Endothelial cell of umbilical vein (primary cell): Measurements from ENCODE around the gene DIP2B. TPM values are rescaled to one million over a fixed set of nuclear protein-coding genes. Genes with fewer than 3 reads are reported as not detected.

Experiments
- BruUV-seq: library from RNA; stranded (reverse); fragments of 400-500 nt; replicated peaks from 2 replicates; lab custom pipeline; 2021; lab: Mats Ljungman, UMichigan
- CTCF ChIA-PET: fragments of 300-600, 350-600 bp; sonication (Branson Sonifier 250); formaldehyde crosslinking; loops from one replicate; lab custom pipeline; 2021; ENCODE audit warnings: antibody characterized with exemption, inconsistent platforms; lab: Charles Lee
- POLR2A ChIA-PET: fragments of 300-600, 350-600 bp; sonication (Branson Sonifier 250); formaldehyde crosslinking; loops from one replicate; lab custom pipeline; 2021; ENCODE audit warnings: antibody characterized with exemption, inconsistent platforms; lab: Charles Lee
- DNase-seq: peaks from one replicate; pipeline ENCODE4 v3.0.0-alpha.2; 2011; ENCODE audit warnings: low read depth, low spot score
- FAIRE-seq: peaks from 2 replicates; lab custom pipeline; 2011; peaks lifted over from hg19 to GRCh38; lab: Jason Lieb, UNC
- H2AFZ ChIP-seq: 2 replicates; pipeline ENCODE4 v1.6.0; 2012; ENCODE audit warnings: low read depth, low read length, control low read depth, inconsistent platforms
- H3K27ac ChIP-seq: 2 replicates; pipeline ENCODE4 v1.5.1; 2011; ENCODE audit warnings: low read depth, mild to moderate bottlenecking, control low read depth, low read length, moderate library complexity; ENCODE audit not compliant: insufficient read depth
- H3K27me3 ChIP-seq, 2 experiments: 2 replicates each; pipeline versions ENCODE4 v1.6.0 to v1.6.1; 2011; ENCODE audit warnings: low read length in 2 of 2, mixed read lengths in 1 of 2; ENCODE audit not compliant: control insufficient read depth in 2 of 2, insufficient read depth in 2 of 2
- H3K36me3 ChIP-seq, 2 experiments: 2 replicates in 1 of 2; 3 replicates in 1 of 2; pipeline ENCODE4 v1.5.1; 2011; ENCODE audit warnings: low read length in 2 of 2, mild to moderate bottlenecking in 1 of 2, moderate library complexity in 1 of 2; ENCODE audit not compliant: control insufficient read depth in 2 of 2, insufficient read depth in 2 of 2; ENCODE audit errors: extremely low read depth in 1 of 2
- H3K4me1 ChIP-seq: 3 replicates; pipeline ENCODE4 v1.5.1; 2011; ENCODE audit warnings: mild to moderate bottlenecking, low read length; ENCODE audit not compliant: control insufficient read depth, insufficient read depth; ENCODE audit errors: extremely low read depth
- H3K4me2 ChIP-seq: 2 replicates; pipeline ENCODE4 v1.6.1; 2011; ENCODE audit warnings: low read length, control low read depth, mixed read lengths; ENCODE audit not compliant: insufficient read depth
- H3K4me3 ChIP-seq, 3 experiments: fragments of 200-600 bp in 1 of 3; sonication (generic), shearing (Covaris generic) in 1 of 3; replicated peaks in 1 of 3; 2 replicates each; pipeline ENCODE4 v1.5.1; 2011 to 2016; ENCODE audit warnings: control low read depth in 3 of 3, low read length in 3 of 3, mild to moderate bottlenecking in 2 of 3, inconsistent platforms in 1 of 3, low read depth in 1 of 3, moderate library complexity in 1 of 3; ENCODE audit not compliant: insufficient read depth in 1 of 3
- H3K79me2 ChIP-seq: 2 replicates; pipeline ENCODE4 v1.6.0; 2012; ENCODE audit warnings: low read length, inconsistent platforms; ENCODE audit not compliant: control insufficient read depth, insufficient read depth
- H3K9ac ChIP-seq: replicated peaks from 2 replicates; pipeline ENCODE3; 2011; ENCODE audit warnings: low read length, control low read depth; ENCODE audit not compliant: insufficient read depth; ENCODE audit errors: extremely low read depth
- H3K9me1 ChIP-seq: replicated peaks from 3 replicates; pipeline ENCODE4 v1.6.0; 2011; ENCODE audit warnings: mild to moderate bottlenecking, low read length; ENCODE audit not compliant: control insufficient read depth, insufficient read depth; ENCODE audit errors: extremely low read depth
- H3K9me3 ChIP-seq: replicated peaks from 2 replicates; pipeline ENCODE4 v1.5.1; 2012; ENCODE audit warnings: low read length, inconsistent platforms; ENCODE audit not compliant: control insufficient read depth, insufficient read depth
- H4K20me1 ChIP-seq: replicated peaks from 2 replicates; pipeline ENCODE3; 2011; ENCODE audit warnings: mild to moderate bottlenecking, low read length; ENCODE audit not compliant: control insufficient read depth, insufficient read depth; ENCODE audit errors: extremely low read depth
- EZH2 ChIP-seq: IDR thresholded peaks from 2 replicates; pipeline ENCODE4 v1.6.1; 2012; ENCODE audit warnings: borderline replicate concordance, low read depth, mild to moderate bottlenecking, moderate library complexity, low read length, inconsistent platforms; ENCODE audit not compliant: severe bottlenecking
- FOS ChIP-seq: IDR thresholded peaks from 2 replicates; pipeline ENCODE4 v1.6.1; 2011; ENCODE audit warnings: mild to moderate bottlenecking, low read length, moderate library complexity, borderline replicate concordance; ENCODE audit not compliant: insufficient read depth
- GATA2 ChIP-seq: IDR thresholded peaks from 2 replicates; pipeline ENCODE4 v1.7.0; 2011; ENCODE audit warnings: low read depth, mild to moderate bottlenecking, moderate library complexity, mixed read lengths, low read length; ENCODE audit not compliant: insufficient read length, insufficient read depth
- JUN ChIP-seq: IDR thresholded peaks from 2 replicates; pipeline ENCODE4 v1.6.1; 2011; ENCODE audit warnings: borderline replicate concordance, low read depth; ENCODE audit not compliant: insufficient read length, insufficient read depth
- MYC ChIP-seq: IDR thresholded peaks from one replicate; pipeline ENCODE4 v1.6.1; 2011; ENCODE audit warnings: mild to moderate bottlenecking, low read depth, low read length
- POLR2A ChIP-seq: IDR thresholded peaks from 2 replicates; pipeline ENCODE4 v1.6.1; 2012; ENCODE audit warnings: low read depth, mild to moderate bottlenecking, control low read depth, low read length
- POLR2AphosphoS5 ChIP-seq: IDR thresholded peaks from 2 replicates; pipeline ENCODE4 v1.6.1; 2012; ENCODE audit warnings: low read depth, mild to moderate bottlenecking, control low read depth, low read length, moderate library complexity; ENCODE audit not compliant: insufficient read depth
- dilution Hi-C: fragments of 300-500 bp; cut with MboI; formaldehyde crosslinking; loops from one replicate; pipeline ENCODE4 v1.15.0; 2019; ENCODE audit warnings: low sequenced_read_pairs; ENCODE audit not compliant: extremely low pct_ligation_motif_present
- intact Hi-C: fragments of 100-400 bp; cut with micrococcal nuclease; formaldehyde crosslinking; loops from one replicate; pipeline ENCODE4 v1.10.0; 2022
- polyA plus RNA-seq, 4 experiments: library from polyadenylated mRNA; depleted of rRNA in 3 of 4; stranded (reverse) in 3 of 4; unstranded in 1 of 4; fragments of >200 nt; gene quantifications; 2 replicates each; pipeline versions ENCODE4 v1.2.1 to v1.2.3, GENCODE V29; 2011 to 2012; ENCODE audit warnings: missing spikeins in 1 of 4
- total RNA-seq: library from RNA; stranded (reverse); gene quantifications from 2 replicates; pipeline ENCODE4 v1.2.3, GENCODE V29; 2021
- TF ChIP-seq, protein P1 (sequence below): IDR thresholded peaks from 2 replicates; pipeline ENCODE4 v1.6.1; 2011; ENCODE audit not compliant: insufficient read depth, insufficient read length
- TF ChIP-seq, protein P2 (sequence below), 2 donors: IDR thresholded peaks; 1 replicate in 1 of 2; 2 replicates in 1 of 2; pipeline ENCODE4 v1.5.1; 2011; ENCODE audit warnings: low read length in 2 of 2, mild to moderate bottlenecking in 2 of 2, moderate library complexity in 2 of 2, control low read depth in 1 of 2, inconsistent platforms in 1 of 2, low read depth in 1 of 2; ENCODE audit not compliant: insufficient read depth in 1 of 2; ENCODE audit errors: extremely low read depth in 1 of 2

Gene DIP2B
- total and polyA plus RNA-seq, 2 donors (not counting 3 experiments of a cell fraction or from before 2014, with no cell fraction given): 14.5 to 28.0 TPM

DNA sequence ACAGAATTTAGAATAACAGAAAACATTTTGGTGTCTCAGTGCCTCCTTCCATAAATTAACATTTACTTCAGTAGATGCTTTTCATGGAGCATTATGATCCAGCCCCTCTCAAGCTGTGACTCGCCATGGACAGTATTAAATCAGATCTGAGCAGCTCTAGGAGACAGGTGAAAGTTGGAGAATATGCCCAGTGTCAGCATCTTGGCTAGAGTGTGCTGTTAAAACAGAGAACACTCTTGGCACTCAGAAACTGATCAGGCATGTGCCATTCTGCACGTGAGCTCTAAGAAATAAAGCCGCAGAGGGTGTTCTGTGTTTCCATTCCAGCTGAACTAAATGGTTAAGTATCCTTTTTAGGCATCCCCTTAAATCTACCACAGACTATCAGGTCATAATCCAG, 68.0 kb downstream of the DIP2B start:
- H3K9me1 ChIP-seq: no peaks in the 10 kb centered on the region
- FAIRE-seq: no peak
- H3K9ac ChIP-seq: no peak overlapping the region
- no TSS peak for BruUV-seq
- peaks cover 18% of the 10 kb centered on the region for H3K4me1 ChIP-seq
- dilution Hi-C loops (no loop called here), intact Hi-C loops (no loop called here)
- POLR2A ChIA-PET: interaction anchor here (0.6 kb wide), 1 partner anchor 53 kb away, joined by 5 read pairs; no protein-coding TSS in a partner anchor
- no peak for DNase-seq
- TF ChIP-seq, protein P1, sequence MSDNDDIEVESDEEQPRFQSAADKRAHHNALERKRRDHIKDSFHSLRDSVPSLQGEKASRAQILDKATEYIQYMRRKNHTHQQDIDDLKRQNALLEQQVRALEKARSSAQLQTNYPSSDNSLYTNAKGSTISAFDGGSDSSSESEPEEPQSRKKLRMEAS: no peak
- no peak for TF ChIP-seq MYC
- no peak for TF ChIP-seq GATA2
- TF ChIP-seq, protein P2, sequence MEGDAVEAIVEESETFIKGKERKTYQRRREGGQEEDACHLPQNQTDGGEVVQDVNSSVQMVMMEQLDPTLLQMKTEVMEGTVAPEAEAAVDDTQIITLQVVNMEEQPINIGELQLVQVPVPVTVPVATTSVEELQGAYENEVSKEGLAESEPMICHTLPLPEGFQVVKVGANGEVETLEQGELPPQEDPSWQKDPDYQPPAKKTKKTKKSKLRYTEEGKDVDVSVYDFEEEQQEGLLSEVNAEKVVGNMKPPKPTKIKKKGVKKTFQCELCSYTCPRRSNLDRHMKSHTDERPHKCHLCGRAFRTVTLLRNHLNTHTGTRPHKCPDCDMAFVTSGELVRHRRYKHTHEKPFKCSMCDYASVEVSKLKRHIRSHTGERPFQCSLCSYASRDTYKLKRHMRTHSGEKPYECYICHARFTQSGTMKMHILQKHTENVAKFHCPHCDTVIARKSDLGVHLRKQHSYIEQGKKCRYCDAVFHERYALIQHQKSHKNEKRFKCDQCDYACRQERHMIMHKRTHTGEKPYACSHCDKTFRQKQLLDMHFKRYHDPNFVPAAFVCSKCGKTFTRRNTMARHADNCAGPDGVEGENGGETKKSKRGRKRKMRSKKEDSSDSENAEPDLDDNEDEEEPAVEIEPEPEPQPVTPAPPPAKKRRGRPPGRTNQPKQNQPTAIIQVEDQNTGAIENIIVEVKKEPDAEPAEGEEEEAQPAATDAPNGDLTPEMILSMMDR (IDR thresholded peaks at IDR 0.05; ENCODE audit: extremely low read depth in 1 of 2, insufficient read depth in 1 of 2, low read depth in 1 of 2, low read length in 2 of 2): no peak
- TF ChIP-seq EZH2: no peak
- no peak for TF ChIP-seq FOS
- no peak for TF ChIP-seq POLR2AphosphoS5
- TF ChIP-seq POLR2A: no peak
- TF ChIP-seq JUN: no peak
- no peaks in the 10 kb centered on the region for H3K27me3 ChIP-seq
- H3K9me3 ChIP-seq: no peaks in the 10 kb centered on the region
- CTCF ChIA-PET: interaction anchor here (1.0 kb wide), 1 partner anchor 9 kb away, joined by 4 read pairs; no protein-coding TSS in a partner anchor
- no peak overlapping the region for H3K4me2 ChIP-seq
- no peak overlapping the region for H2AFZ ChIP-seq
- H3K27ac ChIP-seq: no peak overlapping the region
- peaks cover 29% of the 10 kb centered on the region for H3K79me2 ChIP-seq
- H4K20me1 ChIP-seq: peaks cover 7% of the 10 kb centered on the region
- no peaks in the 10 kb centered on the region for H3K36me3 ChIP-seq
- H3K4me3 ChIP-seq: no peak overlapping the region
